HL-60 (cell line): ENCODE measurements around the gene PARD6B.

ENCODE experiments used
- CTCF ChIP-seq: IDR thresholded peaks from one replicate; pipeline ENCODE4 v1.5.1; 2011; ENCODE audit warnings: low read length, control low read depth, inconsistent platforms; ENCODE audit not compliant: insufficient read depth
- GABPA ChIP-seq: IDR thresholded peaks from 2 replicates; pipeline ENCODE4 v1.6.1; 2012; ENCODE audit warnings: low read depth
- POLR2AphosphoS5 ChIP-seq: IDR thresholded peaks from 2 replicates; pipeline ENCODE4 v1.6.1; 2012; ENCODE audit warnings: low read depth
- REST ChIP-seq: IDR thresholded peaks from 2 replicates; pipeline ENCODE4 v1.6.1; 2012; ENCODE audit warnings: low read depth; ENCODE audit not compliant: insufficient replicate concordance

- no peak for TF ChIP-seq GABPA
- TF ChIP-seq CTCF, result no peak
- no peak for TF ChIP-seq POLR2AphosphoS5
- no peak for TF ChIP-seq REST
Measured at GRCh38 chr20:50744143-50744792, 12.9 kb downstream of the PARD6B start.
